OCI-LY1 (cell line): Measurements from ENCODE around the gene SLCO2B1.

Experiments used
- EZH2 ChIP-seq: fragments of 200-600 bp; sonication (generic), shearing (Covaris generic); IDR thresholded peaks from 2 replicates; pipeline ENCODE4 v1.8.0; 2017; ENCODE audit warnings: borderline replicate concordance, mixed run types, mild to moderate bottlenecking, antibody characterized with exemption, low read length, moderate library complexity, mixed read lengths
- TF ChIP-seq, protein P1 (sequence below): fragments of 200-600 bp; sonication (generic), shearing (Covaris generic); IDR thresholded peaks from 2 replicates; pipeline ENCODE4 v1.5.1; 2017; ENCODE audit warnings: mild to moderate bottlenecking, antibody characterized with exemption, low read length, moderate library complexity, mixed read lengths

DNA sequence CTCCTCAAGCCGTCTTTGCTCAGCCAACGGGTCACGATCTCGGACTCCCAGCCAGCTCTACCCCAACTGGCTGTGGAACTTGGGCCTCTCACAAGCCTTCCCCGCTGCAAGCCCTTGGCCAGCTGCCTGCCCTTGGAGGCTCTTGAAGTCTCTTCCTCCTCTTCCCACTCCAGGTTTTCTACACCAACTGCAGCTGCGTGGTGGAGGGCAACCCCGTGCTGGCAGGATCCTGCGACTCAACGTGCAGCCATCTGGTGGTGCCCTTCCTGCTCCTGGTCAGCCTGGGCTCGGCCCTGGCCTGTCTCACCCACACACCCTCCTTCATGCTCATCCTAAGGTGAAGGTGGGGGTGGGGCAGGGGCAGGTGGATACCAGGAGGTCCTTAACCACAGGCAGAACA is 49.1 kb downstream of the SLCO2B1 start:
- TF ChIP-seq, protein P1, sequence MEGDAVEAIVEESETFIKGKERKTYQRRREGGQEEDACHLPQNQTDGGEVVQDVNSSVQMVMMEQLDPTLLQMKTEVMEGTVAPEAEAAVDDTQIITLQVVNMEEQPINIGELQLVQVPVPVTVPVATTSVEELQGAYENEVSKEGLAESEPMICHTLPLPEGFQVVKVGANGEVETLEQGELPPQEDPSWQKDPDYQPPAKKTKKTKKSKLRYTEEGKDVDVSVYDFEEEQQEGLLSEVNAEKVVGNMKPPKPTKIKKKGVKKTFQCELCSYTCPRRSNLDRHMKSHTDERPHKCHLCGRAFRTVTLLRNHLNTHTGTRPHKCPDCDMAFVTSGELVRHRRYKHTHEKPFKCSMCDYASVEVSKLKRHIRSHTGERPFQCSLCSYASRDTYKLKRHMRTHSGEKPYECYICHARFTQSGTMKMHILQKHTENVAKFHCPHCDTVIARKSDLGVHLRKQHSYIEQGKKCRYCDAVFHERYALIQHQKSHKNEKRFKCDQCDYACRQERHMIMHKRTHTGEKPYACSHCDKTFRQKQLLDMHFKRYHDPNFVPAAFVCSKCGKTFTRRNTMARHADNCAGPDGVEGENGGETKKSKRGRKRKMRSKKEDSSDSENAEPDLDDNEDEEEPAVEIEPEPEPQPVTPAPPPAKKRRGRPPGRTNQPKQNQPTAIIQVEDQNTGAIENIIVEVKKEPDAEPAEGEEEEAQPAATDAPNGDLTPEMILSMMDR, result no peak
- no peak for TF ChIP-seq EZH2
